GM12878 (cell line): ENCODE measurements around the gene UST. TPM values are rescaled to one million over a fixed set of nuclear protein-coding genes. Genes with fewer than 3 reads are reported as not detected.

Experiments
- ATAC-seq: fragments of 200-7000 bp; cut with Tn5 transposase; 3 replicates; pipeline ENCODE4 v1.9.1; 2020; ENCODE audit warnings: mild to moderate bottlenecking, moderate library complexity
- BruUV-seq: library from RNA; stranded (reverse); fragments of 400-500 nt; replicated peaks from 2 replicates; lab custom pipeline; 2021; lab: Mats Ljungman, UMichigan
- CTCF ChIA-PET: fragments of 300-600 bp; sonication (Branson Sonifier 250); formaldehyde crosslinking; extraction: SDS; loops from one replicate; lab custom pipeline; 2021; ENCODE audit warnings: inconsistent platforms; lab: Yijun Ruan, JAX
- POLR2A ChIA-PET: fragments of 350-600 bp; formaldehyde crosslinking; extraction: SDS; loops from one replicate; lab custom pipeline; 2021; ENCODE audit warnings: inconsistent platforms; lab: Charles Lee
- RAD21 ChIA-PET: fragments of 300-600 bp; sonication (Branson Sonifier 250); formaldehyde crosslinking; loops from one replicate; lab custom pipeline; 2023; ENCODE audit warnings: antibody characterized with exemption; ENCODE audit not compliant: unreplicated experiment; lab: Charles Lee
- SMC1A ChIA-PET: fragments of 300-600 bp; sonication (Branson Sonifier 250); formaldehyde crosslinking; loops from one replicate; lab custom pipeline; 2023; ENCODE audit not compliant: unreplicated experiment, uncharacterized antibody; lab: Charles Lee
- DNase-seq: peaks from one replicate; pipeline ENCODE4 v3.0.0-alpha.2; 2011; ENCODE audit warnings: low read depth, low spot score
- FAIRE-seq: peaks from 3 replicates; lab custom pipeline; 2011; peaks lifted over from hg19 to GRCh38; lab: Jason Lieb, UNC
- H2AFZ ChIP-seq: 2 replicates; pipeline ENCODE4 v1.6.0; 2011; ENCODE audit warnings: low read depth, low read length, control low read depth; ENCODE audit not compliant: control insufficient read depth
- H3K27ac ChIP-seq: 2 replicates; pipeline ENCODE4 v1.5.1; 2011; ENCODE audit warnings: control low read depth; ENCODE audit not compliant: control insufficient read depth, insufficient read depth
- H3K27me3 ChIP-seq, 2 experiments: replicated peaks in 1 of 2; 2 replicates each; pipeline versions ENCODE4 v1.6.0 to v1.6.1; 2011; ENCODE audit warnings: low read length in 1 of 2; ENCODE audit not compliant: control insufficient read depth in 2 of 2, insufficient read depth in 2 of 2
- H3K36me3 ChIP-seq, 2 experiments: 2 replicates each; pipeline ENCODE4 v1.5.1; 2011; ENCODE audit warnings: low read length in 1 of 2; ENCODE audit not compliant: control insufficient read depth in 2 of 2, insufficient read depth in 2 of 2
- H3K4me1 ChIP-seq: 2 replicates; pipeline ENCODE4 v1.6.1; 2011; ENCODE audit warnings: mild to moderate bottlenecking, low read length, moderate library complexity, mixed read lengths; ENCODE audit not compliant: control insufficient read depth, insufficient read depth
- H3K4me2 ChIP-seq: 2 replicates; pipeline ENCODE4 v1.6.0; 2011; ENCODE audit warnings: control low read depth; ENCODE audit not compliant: control insufficient read depth, insufficient read depth
- H3K4me3 ChIP-seq: fragments of 200-600 bp; sonication (generic); 2 replicates; pipeline ENCODE4 v1.5.1; 2016
- H3K79me2 ChIP-seq: 2 replicates; pipeline ENCODE4 v1.6.0; 2011; ENCODE audit warnings: low read length; ENCODE audit not compliant: control insufficient read depth, insufficient read depth
- H3K9ac ChIP-seq: 2 replicates; pipeline ENCODE4 v1.8.0; 2011; ENCODE audit warnings: low read length, control low read depth, mixed read lengths; ENCODE audit not compliant: control insufficient read depth, insufficient read depth
- H3K9me3 ChIP-seq: replicated peaks from 3 replicates; pipeline ENCODE4 v1.5.1; 2011; ENCODE audit warnings: mild to moderate bottlenecking, low read length; ENCODE audit not compliant: control insufficient read depth, insufficient read depth
- H4K20me1 ChIP-seq: 2 replicates; pipeline ENCODE4 v1.6.0; 2011; ENCODE audit not compliant: control insufficient read depth, insufficient read depth
- BHLHE40 ChIP-seq, 2 experiments: fragments of 450-650 bp in 1 of 2; IDR thresholded peaks; 2 replicates each; pipeline ENCODE4 v1.6.1; 2011 to 2017; ENCODE audit warnings: low read depth in 2 of 2, borderline replicate concordance in 1 of 2, improper control_type of control experiment in 1 of 2, low read length in 1 of 2, mild to moderate bottlenecking in 1 of 2
- FOXK2 ChIP-seq: fragments of 450-650 bp; IDR thresholded peaks from 2 replicates; pipeline ENCODE4 v1.6.1; 2017; ENCODE audit warnings: mild to moderate bottlenecking, moderate library complexity
- HSF1 ChIP-seq: fragments of 150-350 bp; IDR thresholded peaks from 2 replicates; pipeline ENCODE4 v1.6.1; 2014; ENCODE audit warnings: mild to moderate bottlenecking, low read depth, low read length
- LARP7 ChIP-seq: fragments of 450-650 bp; IDR thresholded peaks from 2 replicates; pipeline ENCODE4 v1.6.1; 2017; ENCODE audit warnings: mild to moderate bottlenecking
- MYB ChIP-seq: fragments of 150-350 bp; IDR thresholded peaks from 2 replicates; pipeline ENCODE4 v1.6.1; 2014; ENCODE audit warnings: mild to moderate bottlenecking, low read depth, low read length, borderline replicate concordance
- NR2F1 ChIP-seq: fragments of 450-650 bp; conservative IDR thresholded peaks from 2 replicates; pipeline ENCODE4 v1.6.1; 2017; ENCODE audit warnings: mild to moderate bottlenecking
- PAX8 ChIP-seq: fragments of 450-650 bp; IDR thresholded peaks from 2 replicates; pipeline ENCODE4 v1.6.1; 2017; ENCODE audit warnings: mild to moderate bottlenecking, moderate library complexity
- PML ChIP-seq: IDR thresholded peaks from 2 replicates; pipeline ENCODE4 v1.6.1; 2012; ENCODE audit warnings: low read length, inconsistent platforms
- RAD21 ChIP-seq: IDR thresholded peaks from 2 replicates; pipeline ENCODE4 v1.6.1; 2011; ENCODE audit warnings: mild to moderate bottlenecking, low read depth, low read length, moderate library complexity; ENCODE audit not compliant: insufficient read depth
- SMAD5 ChIP-seq: IDR thresholded peaks from 2 replicates; pipeline ENCODE4 v1.6.1; 2016; ENCODE audit warnings: antibody characterized with exemption, low read depth
- SPI1 ChIP-seq: IDR thresholded peaks from 2 replicates; pipeline ENCODE4 v1.6.1; 2011; ENCODE audit warnings: low read depth, mild to moderate bottlenecking, low read length, moderate library complexity, borderline replicate concordance; ENCODE audit not compliant: insufficient read depth
- WGBS: methylation state at CpG from one replicate; pipeline ENCODE4 v1.1.6; 2016; ENCODE audit warnings: low lambda C conversion rate; ENCODE audit not compliant: insufficient replicate concordance, insufficient coverage; ENCODE audit errors: missing lambda C conversion rate; 5-methylcytosine and 5-hydroxymethylcytosine counted together
- in situ Hi-C: fragments of 300-500 bp; cut with MboI; formaldehyde crosslinking; loops from 9 replicates; pipeline ENCODE4 v1.14.3; 2018; ENCODE audit warnings: mixed read lengths
- intact Hi-C: fragments of 100-400 bp; cut with micrococcal nuclease; formaldehyde crosslinking; loops from one replicate; pipeline ENCODE4 v1.14.2; 2022; ENCODE audit not compliant: unreplicated experiment
- polyA plus RNA-seq, 11 experiments: library from polyadenylated mRNA; depleted of rRNA in 4 of 11; unstranded in 6 of 11; stranded (reverse) in 5 of 11; fragments of >200 nt; fragmentation: Nextera tagmentation in 4 of 11; fragmentation: Illumina TruSeq in 1 of 11; extraction: Ambion mirVana in 4 of 11; extraction: Trizol in 1 of 11; gene quantifications; 1 replicate in 1 of 11; 2 replicates in 10 of 11; pipeline versions ENCODE4 v1.2.1 to v1.2.3, GENCODE V29; 2011 to 2016; ENCODE audit warnings: inconsistent platforms in 2 of 11, missing spikeins in 2 of 11, low read depth in 1 of 11
- total RNA-seq, 4 experiments: library from RNA; depleted of rRNA in 3 of 4; stranded (reverse); fragments of >200 nt in 3 of 4; fragmentation: Illumina TruSeq in 1 of 4; extraction: Trizol in 1 of 4; gene quantifications; 2 replicates each; pipeline versions ENCODE4 v1.2.1 to v1.2.3, GENCODE V29; 2013 to 2021
- TF ChIP-seq, protein P1 (sequence below): fragments of 450-650 bp; formaldehyde crosslinking; IDR thresholded peaks from 2 replicates; pipeline ENCODE4 v1.4.0; 2020; ENCODE audit warnings: mild to moderate bottlenecking, moderate library complexity
- TF ChIP-seq, protein P2 (sequence below): fragments of 450-650 bp; IDR thresholded peaks from 2 replicates; pipeline ENCODE4 v1.6.1; 2016; ENCODE audit warnings: mild to moderate bottlenecking
- TF ChIP-seq, protein P3 (sequence below): IDR thresholded peaks from 2 replicates; pipeline ENCODE4 v1.6.1; 2012; ENCODE audit warnings: low read depth, low read length, improper control_type of control experiment

UST gene
- total and polyA plus RNA-seq, 10 of the 15 experiments (the other 5 are each of a cell fraction or from before 2014, with no cell fraction given): 0.74 to 43.3 (median 2.2) TPM

- ChIA-PET RAD21 (interaction anchor here (1.4 to 10.1 kb wide), 4 partner anchors 10 to 466 kb away, joined by 3 to 379 read pairs (median 18); no protein-coding TSS in a partner anchor), CTCF (interaction anchor here (1.0 to 10.9 kb wide), 5 partner anchors 12 to 434 kb away, joined by 3 to 228 read pairs (median 4); partner anchors contain the start of gene ZC3H12D)
- FAIRE-seq: no peak
Measured at GRCh38 chr6:149050160-149050559, 303.3 kb downstream of the UST start.

More at GRCh38 chr6:149050160-149050559, 303.3 kb downstream of the UST start:
- TF ChIP-seq FOXK2: no peak
- TF ChIP-seq SPI1: no peak
- no peak for TF ChIP-seq SMAD5
- TF ChIP-seq HSF1: no peak
- no peak for TF ChIP-seq LARP7
- TF ChIP-seq PAX8: no peak
- TF ChIP-seq PML: no peak
- no peak for TF ChIP-seq NR2F1
- TF ChIP-seq, protein P1, sequence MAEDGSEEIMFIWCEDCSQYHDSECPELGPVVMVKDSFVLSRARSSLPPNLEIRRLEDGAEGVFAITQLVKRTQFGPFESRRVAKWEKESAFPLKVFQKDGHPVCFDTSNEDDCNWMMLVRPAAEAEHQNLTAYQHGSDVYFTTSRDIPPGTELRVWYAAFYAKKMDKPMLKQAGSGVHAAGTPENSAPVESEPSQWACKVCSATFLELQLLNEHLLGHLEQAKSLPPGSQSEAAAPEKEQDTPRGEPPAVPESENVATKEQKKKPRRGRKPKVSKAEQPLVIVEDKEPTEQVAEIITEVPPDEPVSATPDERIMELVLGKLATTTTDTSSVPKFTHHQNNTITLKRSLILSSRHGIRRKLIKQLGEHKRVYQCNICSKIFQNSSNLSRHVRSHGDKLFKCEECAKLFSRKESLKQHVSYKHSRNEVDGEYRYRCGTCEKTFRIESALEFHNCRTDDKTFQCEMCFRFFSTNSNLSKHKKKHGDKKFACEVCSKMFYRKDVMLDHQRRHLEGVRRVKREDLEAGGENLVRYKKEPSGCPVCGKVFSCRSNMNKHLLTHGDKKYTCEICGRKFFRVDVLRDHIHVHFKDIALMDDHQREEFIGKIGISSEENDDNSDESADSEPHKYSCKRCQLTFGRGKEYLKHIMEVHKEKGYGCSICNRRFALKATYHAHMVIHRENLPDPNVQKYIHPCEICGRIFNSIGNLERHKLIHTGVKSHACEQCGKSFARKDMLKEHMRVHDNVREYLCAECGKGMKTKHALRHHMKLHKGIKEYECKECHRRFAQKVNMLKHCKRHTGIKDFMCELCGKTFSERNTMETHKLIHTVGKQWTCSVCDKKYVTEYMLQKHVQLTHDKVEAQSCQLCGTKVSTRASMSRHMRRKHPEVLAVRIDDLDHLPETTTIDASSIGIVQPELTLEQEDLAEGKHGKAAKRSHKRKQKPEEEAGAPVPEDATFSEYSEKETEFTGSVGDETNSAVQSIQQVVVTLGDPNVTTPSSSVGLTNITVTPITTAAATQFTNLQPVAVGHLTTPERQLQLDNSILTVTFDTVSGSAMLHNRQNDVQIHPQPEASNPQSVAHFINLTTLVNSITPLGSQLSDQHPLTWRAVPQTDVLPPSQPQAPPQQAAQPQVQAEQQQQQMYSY: no peak
- no peak for TF ChIP-seq MYB
- TF ChIP-seq BHLHE40 (IDR thresholded peaks at IDR 0.05; ENCODE audit: borderline replicate concordance in 1 of 2, low read depth in 2 of 2, low read length in 1 of 2): no peak
- TF ChIP-seq, protein P2, sequence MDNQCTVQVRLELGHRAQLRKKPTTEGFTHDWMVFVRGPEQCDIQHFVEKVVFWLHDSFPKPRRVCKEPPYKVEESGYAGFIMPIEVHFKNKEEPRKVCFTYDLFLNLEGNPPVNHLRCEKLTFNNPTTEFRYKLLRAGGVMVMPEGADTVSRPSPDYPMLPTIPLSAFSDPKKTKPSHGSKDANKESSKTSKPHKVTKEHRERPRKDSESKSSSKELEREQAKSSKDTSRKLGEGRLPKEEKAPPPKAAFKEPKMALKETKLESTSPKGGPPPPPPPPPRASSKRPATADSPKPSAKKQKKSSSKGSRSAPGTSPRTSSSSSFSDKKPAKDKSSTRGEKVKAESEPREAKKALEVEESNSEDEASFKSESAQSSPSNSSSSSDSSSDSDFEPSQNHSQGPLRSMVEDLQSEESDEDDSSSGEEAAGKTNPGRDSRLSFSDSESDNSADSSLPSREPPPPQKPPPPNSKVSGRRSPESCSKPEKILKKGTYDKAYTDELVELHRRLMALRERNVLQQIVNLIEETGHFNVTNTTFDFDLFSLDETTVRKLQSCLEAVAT: no peak
- TF ChIP-seq RAD21: no peak
- TF ChIP-seq, protein P3, sequence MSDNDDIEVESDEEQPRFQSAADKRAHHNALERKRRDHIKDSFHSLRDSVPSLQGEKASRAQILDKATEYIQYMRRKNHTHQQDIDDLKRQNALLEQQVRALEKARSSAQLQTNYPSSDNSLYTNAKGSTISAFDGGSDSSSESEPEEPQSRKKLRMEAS: no peak
- H3K4me3 ChIP-seq: no peak overlapping the region
- H4K20me1 ChIP-seq: no peaks in the 10 kb centered on the region
- ChIA-PET SMC1A (interaction anchor here (0.8 to 26.9 kb wide), 5 partner anchors 12 to 433 kb away, joined by 3 to 1060 read pairs (median 6); no protein-coding TSS in a partner anchor), POLR2A (interaction anchor here (9.8 to 10.3 kb wide), 2 partner anchors 10 to 18 kb away, joined by 262 to 298 read pairs; no protein-coding TSS in a partner anchor)
- H3K4me2 ChIP-seq: no peak overlapping the region
- BruUV-seq: no TSS peak
- H3K9ac ChIP-seq: no peak overlapping the region
- H3K27me3 ChIP-seq: no peaks in the 10 kb centered on the region
- whole genome bisulfite sequencing: 86% methylated on average over 1 of the region's 1 CpG
- no peak for ATAC-seq
- no peaks in the 10 kb centered on the region; the same call in 1 of the 3 replicates for H3K9me3 ChIP-seq
- intact Hi-C loops (no loop called here), in situ Hi-C loops (no loop called here)
- H3K27ac ChIP-seq: no peak overlapping the region
- H3K4me1 ChIP-seq: peaks cover 49% of the 10 kb centered on the region
- no peaks in the 10 kb centered on the region for H3K36me3 ChIP-seq
- no peaks in the 10 kb centered on the region; the same call in 1 of the 2 replicates for H3K79me2 ChIP-seq
- DNase-seq: no peak
- H2AFZ ChIP-seq: no peak overlapping the region
